Keratinocyte (primary cell): ENCODE results near the gene ZDHHC9.

Experiments
- CTCF ChIP-seq, 3 experiments: IDR thresholded peaks in 1 of 3; conservative IDR thresholded peaks in 1 of 3; optimal IDR thresholded peaks in 1 of 3; 2 replicates in 2 of 3; 3 replicates in 1 of 3; pipeline versions ENCODE3 to v1.5.1; 2011; ENCODE audit warnings: low read length in 3 of 3, mild to moderate bottlenecking in 3 of 3, moderate library complexity in 2 of 3, control low read depth in 1 of 3, inconsistent platforms in 1 of 3; ENCODE audit not compliant: insufficient read depth in 2 of 3; ENCODE audit errors: extremely low read depth in 1 of 3
- EZH2 ChIP-seq: IDR thresholded peaks from one replicate; pipeline ENCODE4 v1.6.1; 2012; ENCODE audit warnings: inconsistent platforms, mild to moderate bottlenecking, low read length, moderate library complexity

- TF ChIP-seq CTCF (optimal IDR thresholded peaks at IDR 0.05 in 1 of 3, IDR thresholded peaks at IDR 0.05 in 1 of 3, conservative IDR thresholded peaks at IDR 0.05 in 1 of 3; ENCODE audit: extremely low read depth in 1 of 3, insufficient read depth in 2 of 3, low read length in 3 of 3), result no peak
- no peak for TF ChIP-seq EZH2
These were observed 87.7 kb downstream of the ZDHHC9 start for GRCh38 chrX:129755779-129756650.
